NT2/D1 (cell line): ENCODE results near the gene PTPN18.
A peak's percentile ranks its signal among the peaks of the same experiment; 100 is the strongest.

Experiments used
- DNase-seq: peaks from one replicate; pipeline ENCODE4 v3.0.0-alpha.2; 2011; ENCODE audit warnings: low read depth, low spot score
- H3K27me3 ChIP-seq: 2 replicates; pipeline ENCODE4 v1.6.0; 2011; ENCODE audit warnings: mild to moderate bottlenecking; ENCODE audit not compliant: insufficient read length, insufficient read depth
- H3K36me3 ChIP-seq: 2 replicates; pipeline ENCODE4 v1.6.1; 2011; ENCODE audit warnings: mild to moderate bottlenecking, low read length, mixed read lengths; ENCODE audit not compliant: insufficient read depth, insufficient read length
- H3K4me1 ChIP-seq: 2 replicates; pipeline ENCODE4 v1.5.1; 2011; ENCODE audit not compliant: insufficient read depth, insufficient read length
- H3K4me3 ChIP-seq: 2 replicates; pipeline ENCODE4 v1.5.1; 2011; ENCODE audit warnings: low read depth; ENCODE audit not compliant: insufficient read length
- H3K9ac ChIP-seq: 2 replicates; pipeline ENCODE4 v1.6.0; 2011; ENCODE audit warnings: low read depth; ENCODE audit not compliant: insufficient read length
- H3K9me3 ChIP-seq: 2 replicates; pipeline ENCODE4 v1.5.1; 2011; ENCODE audit warnings: mild to moderate bottlenecking, low read length; ENCODE audit not compliant: insufficient read depth
- SUZ12 ChIP-seq: IDR thresholded peaks from 2 replicates; pipeline ENCODE4 v1.6.1; 2011; ENCODE audit not compliant: insufficient read length, insufficient read depth; ENCODE audit errors: extremely low read depth
- YY1 ChIP-seq: IDR thresholded peaks from 2 replicates; pipeline ENCODE4 v1.6.1; 2011; ENCODE audit not compliant: insufficient read length, insufficient read depth
- ZNF274 ChIP-seq: IDR thresholded peaks from 2 replicates; pipeline ENCODE4 v1.6.1; 2011; ENCODE audit warnings: mild to moderate bottlenecking, low read depth, low read length

Gene PTPN18

DNA sequence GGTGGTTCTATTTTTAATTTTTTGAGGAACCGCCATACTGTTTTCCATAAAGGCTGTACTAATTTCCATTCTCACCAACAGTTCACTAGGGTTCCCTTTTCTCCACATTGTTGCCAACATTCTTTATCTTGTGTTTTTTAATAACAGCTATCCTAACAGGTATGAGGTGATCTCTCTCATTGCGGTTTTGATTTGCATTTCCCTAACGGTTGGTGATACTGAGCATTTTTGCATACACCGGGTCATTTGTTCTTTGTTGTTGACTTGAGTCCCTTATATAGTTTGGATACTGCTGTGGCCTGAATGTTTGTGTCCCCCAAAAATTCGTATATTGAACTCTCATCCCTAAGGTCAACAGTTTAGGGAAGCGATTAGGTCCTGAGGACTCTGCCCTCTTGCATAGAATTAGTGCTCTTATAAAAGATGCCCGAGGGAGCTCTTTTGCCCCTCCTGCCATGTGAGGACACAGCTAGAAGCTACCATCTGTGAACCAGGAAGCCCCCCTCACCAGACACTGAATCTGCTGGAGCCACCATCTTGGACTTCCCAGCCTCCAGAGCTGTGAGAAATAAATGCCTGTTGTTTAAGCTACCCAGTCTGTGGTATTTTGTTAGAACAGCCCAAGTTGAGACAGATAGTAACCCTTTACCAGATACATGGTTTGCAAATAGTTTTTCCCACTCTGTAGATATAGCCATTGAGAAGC is 8.5 kb upstream of the PTPN18 start:
- no peaks in the 10 kb centered on the region for H3K4me1 ChIP-seq
- H3K27me3 ChIP-seq = no peaks in the 10 kb centered on the region
- TF ChIP-seq SUZ12 (no peak), YY1 (no peak), ZNF274 (no peak)
- DNase-seq = no peak
- no peak overlapping the region for H3K9ac ChIP-seq
- no peaks in the 10 kb centered on the region for H3K9me3 ChIP-seq
- no peak overlapping the region for H3K4me3 ChIP-seq
- H3K36me3 ChIP-seq = peaks cover 62% of the 10 kb centered on the region

DNA sequence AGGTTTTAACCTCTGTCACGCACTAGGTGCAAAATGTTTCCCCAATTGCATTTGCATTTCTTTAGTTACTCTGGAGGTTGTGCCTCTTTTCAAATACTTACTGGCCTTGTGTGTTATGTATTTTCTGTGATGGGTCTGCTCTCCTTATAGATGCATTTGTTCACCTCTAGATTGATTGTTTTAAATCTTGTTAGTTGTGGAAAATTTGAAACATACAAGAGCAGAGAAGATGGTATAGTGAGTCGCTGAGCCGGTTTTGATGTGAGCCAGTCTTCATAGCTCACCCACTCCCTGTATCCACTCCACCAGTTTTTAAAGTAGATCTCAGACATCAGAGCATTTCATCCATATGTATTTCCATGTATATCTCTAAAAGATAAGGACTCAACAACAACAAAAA is 6.7 kb upstream of the PTPN18 start:
- no peak overlapping the region for H3K4me3 ChIP-seq
- H3K4me1 ChIP-seq = no peaks in the 10 kb centered on the region
- H3K36me3 ChIP-seq = peaks cover 67% of the 10 kb centered on the region

DNA sequence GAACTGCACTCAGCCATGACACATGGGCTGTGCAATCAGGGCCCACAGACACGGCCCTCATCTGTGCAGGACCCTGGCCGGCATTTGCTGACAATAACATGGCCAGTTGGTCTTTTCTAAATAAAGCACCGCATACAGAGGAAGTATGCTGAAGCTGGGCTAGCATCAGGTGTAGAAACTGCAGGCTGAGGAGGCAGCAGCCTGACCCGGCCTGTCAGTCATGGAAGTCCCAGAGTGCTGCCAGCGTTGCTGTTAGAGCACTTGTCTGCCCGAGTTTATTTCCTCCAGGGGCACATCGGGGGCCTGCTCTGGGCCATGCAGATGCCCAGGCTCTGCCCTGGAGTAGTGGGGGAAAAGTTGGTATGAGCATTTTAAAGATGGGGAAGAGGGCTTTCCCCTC is 4.1 kb upstream of the PTPN18 start:
- no peak for TF ChIP-seq ZNF274
- no peak for TF ChIP-seq YY1
- TF ChIP-seq SUZ12 = no peak
- DNase-seq = no peak
- no peak overlapping the region for H3K9ac ChIP-seq
- H3K4me3 ChIP-seq = no peak overlapping the region
- peaks cover 2% of the 10 kb centered on the region for H3K4me1 ChIP-seq
- peaks cover 33% of the 10 kb centered on the region for H3K27me3 ChIP-seq
- H3K36me3 ChIP-seq = peaks cover 41% of the 10 kb centered on the region
- no peaks in the 10 kb centered on the region for H3K9me3 ChIP-seq

More for the DNA sequence above, 6.7 kb upstream of the PTPN18 start:
- no peak for TF ChIP-seq ZNF274
- TF ChIP-seq YY1 = no peak
- TF ChIP-seq SUZ12 = no peak
- DNase-seq = no peak
- Histone ChIP-seq H3K9ac (no peak overlapping the region), H3K9me3 (no peaks in the 10 kb centered on the region), H3K27me3 (peaks cover 8% of the 10 kb centered on the region)

DNA sequence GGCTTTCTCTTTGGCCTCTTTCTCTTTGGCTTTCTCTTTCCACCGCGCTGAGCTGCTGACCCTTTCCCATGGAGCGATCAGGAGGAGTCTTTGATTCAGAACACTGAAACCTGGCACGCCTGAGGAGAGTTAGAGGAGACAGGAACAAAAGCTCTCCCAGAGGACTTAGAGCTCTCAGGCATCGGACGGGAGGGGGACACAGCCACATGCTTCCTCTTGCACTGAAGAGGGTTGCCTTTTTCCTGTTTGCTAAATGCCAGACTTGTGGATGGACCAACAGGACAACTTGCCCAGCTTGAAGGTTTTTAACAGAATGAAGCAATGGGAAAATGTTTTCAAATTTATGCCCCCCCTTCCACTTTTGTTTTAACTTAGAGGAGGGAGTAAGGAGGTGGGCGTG is 3.6 kb upstream of the PTPN18 start:
- no peak overlapping the region for H3K4me3 ChIP-seq
- peaks cover 36% of the 10 kb centered on the region for H3K36me3 ChIP-seq
- peaks cover 2% of the 10 kb centered on the region for H3K4me1 ChIP-seq
- TF ChIP-seq ZNF274 = no peak
- TF ChIP-seq YY1 = no peak
- no peak for TF ChIP-seq SUZ12
- H3K27me3 ChIP-seq = peaks cover 39% of the 10 kb centered on the region
- DNase-seq = no peak
- no peaks in the 10 kb centered on the region for H3K9me3 ChIP-seq
- H3K9ac ChIP-seq = no peak overlapping the region

DNA sequence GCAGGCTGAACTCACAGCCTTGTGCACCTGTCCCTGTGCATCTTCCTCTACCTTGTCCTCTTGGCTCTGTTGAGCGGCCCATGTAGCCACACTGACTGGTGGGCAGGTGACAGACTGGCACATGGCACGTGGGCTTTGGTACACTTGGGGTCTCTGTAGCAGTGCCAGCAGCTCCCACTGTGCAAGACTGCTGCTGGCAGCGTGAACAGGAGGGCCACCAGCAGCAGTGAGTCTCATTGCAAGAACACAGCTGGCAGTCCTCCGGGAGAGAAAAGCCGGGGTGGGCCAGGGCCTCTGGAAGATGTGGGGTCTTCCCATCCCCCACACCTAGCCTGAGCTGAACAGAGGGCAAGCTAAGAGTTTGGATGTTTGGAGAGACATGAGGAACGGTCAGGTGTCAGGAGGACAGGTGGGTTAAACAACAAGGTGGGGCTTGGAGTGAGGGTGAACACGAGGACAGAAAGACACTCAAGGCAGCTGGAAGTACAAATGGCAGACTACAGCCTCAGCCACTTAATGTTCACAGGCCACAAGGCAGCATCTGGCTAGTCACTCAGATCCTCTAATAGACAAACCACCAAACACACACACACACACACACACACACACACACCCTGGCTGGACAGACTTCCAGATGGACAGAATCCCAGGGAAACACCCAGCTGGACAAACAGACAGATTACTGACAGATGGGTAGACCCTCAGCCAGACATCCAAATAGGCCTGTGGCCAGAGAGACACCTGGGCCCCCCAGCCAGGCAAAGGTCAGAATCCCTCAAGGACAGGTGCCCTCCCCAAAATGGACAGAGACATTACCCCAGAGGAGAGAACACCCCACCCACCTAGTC is 2.3 kb upstream of the PTPN18 start:
- TF ChIP-seq ZNF274 (no peak), YY1 (no peak), SUZ12 (no peak)
- peaks cover 42% of the 10 kb centered on the region for H3K27me3 ChIP-seq
- no peaks in the 10 kb centered on the region for H3K9me3 ChIP-seq
- H3K36me3 ChIP-seq = peaks cover 23% of the 10 kb centered on the region
- no peak overlapping the region for H3K9ac ChIP-seq
- no peak for DNase-seq
- H3K4me1 ChIP-seq = peaks cover 2% of the 10 kb centered on the region
- no peak overlapping the region for H3K4me3 ChIP-seq

DNA sequence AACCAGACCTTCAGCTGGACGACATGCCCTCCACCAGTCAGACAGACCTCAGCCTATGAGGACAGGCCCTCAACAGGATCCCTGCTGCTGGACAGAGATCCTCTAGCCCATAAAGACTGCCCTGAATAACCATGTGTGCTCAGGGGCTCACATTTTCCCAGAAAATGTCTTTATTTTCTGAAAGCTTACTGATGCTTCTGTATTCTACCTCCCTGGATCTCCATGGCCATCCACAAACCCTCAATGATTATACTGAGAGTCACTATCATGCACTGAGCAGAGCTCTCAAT is 1.8 kb upstream of the PTPN18 start:
- TF ChIP-seq YY1 (no peak), SUZ12 (no peak), ZNF274 (no peak)
- no peak overlapping the region for H3K4me3 ChIP-seq
- no peak overlapping the region for H3K9ac ChIP-seq

DNA sequence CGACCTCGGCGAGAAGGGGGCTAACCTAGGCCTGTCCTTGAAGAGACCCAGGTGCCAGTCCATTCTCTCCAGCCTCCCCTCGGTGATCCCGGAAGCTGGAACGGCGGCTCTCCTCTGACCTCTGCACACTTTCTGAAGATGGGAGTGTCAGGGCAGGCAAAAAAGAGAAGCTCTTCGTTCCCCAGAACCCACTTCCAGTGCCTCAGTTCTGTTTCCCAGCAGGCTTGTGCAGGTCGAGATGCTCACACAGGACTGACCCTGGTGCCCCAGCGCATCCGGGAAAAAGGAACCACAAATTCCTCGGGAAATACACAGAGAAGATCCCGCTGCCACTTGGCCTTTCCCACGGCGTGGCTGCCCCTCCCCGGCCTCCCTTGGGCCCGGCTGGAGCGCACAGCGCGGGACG is 681 bp upstream of the PTPN18 start:
- peaks cover 42% of the 10 kb centered on the region for H3K27me3 ChIP-seq
- H3K9ac ChIP-seq = peak overlapping the region; percentile 77
- TF ChIP-seq SUZ12 (no peak), YY1 (no peak), ZNF274 (no peak)
- no peak for DNase-seq
- H3K4me3 ChIP-seq = peak overlapping the region; percentile 74
- no peaks in the 10 kb centered on the region; the same call in 1 of the 2 replicates for H3K9me3 ChIP-seq
- peaks cover 2% of the 10 kb centered on the region for H3K4me1 ChIP-seq
- peaks cover 12% of the 10 kb centered on the region for H3K36me3 ChIP-seq

More for the DNA sequence above, 1.8 kb upstream of the PTPN18 start:
- Histone ChIP-seq H3K9me3 (no peaks in the 10 kb centered on the region), H3K4me1 (peaks cover 2% of the 10 kb centered on the region), H3K36me3 (peaks cover 19% of the 10 kb centered on the region), H3K27me3 (peaks cover 42% of the 10 kb centered on the region)
- DNase-seq = no peak
